Mesodermal cell (in vitro differentiated cells): ENCODE data around the gene CD2BP2. TPM values are rescaled to one million over a fixed set of nuclear protein-coding genes. Genes with fewer than 3 reads are reported as not detected.
"Not testable (repeated sequence)": the region's sequence is repeated elsewhere in the genome, so short reads cannot be mapped to it uniquely, and the experiment has no call there.

Experiments
- H3K27ac ChIP-seq: 2 replicates; pipeline ENCODE4 v1.7.0; 2013; ENCODE audit warnings: mild to moderate bottlenecking, low read depth, low read length, moderate library complexity; ENCODE audit not compliant: severe bottlenecking
- H3K36me3 ChIP-seq: 2 replicates; pipeline ENCODE4 v1.7.1; 2013; ENCODE audit warnings: mild to moderate bottlenecking, low read length, moderate library complexity; ENCODE audit not compliant: control insufficient read depth, insufficient read depth
- H3K4me1 ChIP-seq: one replicate; pipeline ENCODE4 v1.7.1; 2013; ENCODE audit warnings: mild to moderate bottlenecking, low read length; ENCODE audit not compliant: insufficient read depth, control insufficient read depth, poor library complexity, severe bottlenecking
- H3K4me3 ChIP-seq: 2 replicates; pipeline ENCODE4 v1.7.0; 2013; ENCODE audit warnings: low read length, control low read depth, mild to moderate bottlenecking; ENCODE audit not compliant: insufficient read depth, poor library complexity, severe bottlenecking; ENCODE audit errors: extremely low read depth
- H3K9me3 ChIP-seq: 2 replicates; pipeline ENCODE4 v1.7.1; 2013; ENCODE audit warnings: mild to moderate bottlenecking, low read length, moderate library complexity; ENCODE audit not compliant: control insufficient read depth
- WGBS, 2 experiments: methylation state at CpG; one replicate each; pipeline ENCODE4 v1.1.5; 2013; ENCODE audit warnings: missing lambda C conversion rate in 2 of 2; ENCODE audit not compliant: insufficient coverage in 2 of 2; 5-methylcytosine and 5-hydroxymethylcytosine counted together
- polyA plus RNA-seq, 2 experiments: library from polyadenylated mRNA; stranded (reverse); fragments of 50-300 nt; gene quantifications; one replicate each; pipeline ENCODE4 v1.2.3, GENCODE V29; 2013

CD2BP2 gene
- 30.5 TPM for polyA plus RNA-seq (2013, experiment 1 of 2)
- 32.0 TPM for polyA plus RNA-seq (2013, experiment 2 of 2)

- peak within 1 kb of the TSS; percentile 100 for H3K27ac ChIP-seq
- no peaks in the 10 kb centered on the region for H3K9me3 ChIP-seq
- H3K4me3 ChIP-seq: peak within 1 kb of the TSS; percentile 94
- H3K4me1 ChIP-seq: peaks cover 13% of the 10 kb centered on the region
- 0% methylated on average over 29 to 38 of the region's 45 CpGs for WGBS, 2 experiments
- peaks cover 72% of the 10 kb centered on the region for H3K36me3 ChIP-seq
Observed at GRCh38 chr16:30355144-30355953, at the start of gene CD2BP2. Gene CD2BP2 (minus strand): TSS chr16:30355308. CDS start chr16:30354681, 627 bp downstream.

GRCh38 chr16:30401768-30402425 lies 46.8 kb upstream of the CD2BP2 start:
- no peak overlapping the region for H3K4me3 ChIP-seq
- peaks cover 26% of the 10 kb centered on the region for H3K4me1 ChIP-seq
- no peaks in the 10 kb centered on the region for H3K9me3 ChIP-seq
- no peak overlapping the region for H3K27ac ChIP-seq
- 86 to 98% methylated on average over 5 to 6 of the region's 8 CpGs for WGBS, 2 experiments
- H3K36me3 ChIP-seq: peaks cover 21% of the 10 kb centered on the region

DNA sequence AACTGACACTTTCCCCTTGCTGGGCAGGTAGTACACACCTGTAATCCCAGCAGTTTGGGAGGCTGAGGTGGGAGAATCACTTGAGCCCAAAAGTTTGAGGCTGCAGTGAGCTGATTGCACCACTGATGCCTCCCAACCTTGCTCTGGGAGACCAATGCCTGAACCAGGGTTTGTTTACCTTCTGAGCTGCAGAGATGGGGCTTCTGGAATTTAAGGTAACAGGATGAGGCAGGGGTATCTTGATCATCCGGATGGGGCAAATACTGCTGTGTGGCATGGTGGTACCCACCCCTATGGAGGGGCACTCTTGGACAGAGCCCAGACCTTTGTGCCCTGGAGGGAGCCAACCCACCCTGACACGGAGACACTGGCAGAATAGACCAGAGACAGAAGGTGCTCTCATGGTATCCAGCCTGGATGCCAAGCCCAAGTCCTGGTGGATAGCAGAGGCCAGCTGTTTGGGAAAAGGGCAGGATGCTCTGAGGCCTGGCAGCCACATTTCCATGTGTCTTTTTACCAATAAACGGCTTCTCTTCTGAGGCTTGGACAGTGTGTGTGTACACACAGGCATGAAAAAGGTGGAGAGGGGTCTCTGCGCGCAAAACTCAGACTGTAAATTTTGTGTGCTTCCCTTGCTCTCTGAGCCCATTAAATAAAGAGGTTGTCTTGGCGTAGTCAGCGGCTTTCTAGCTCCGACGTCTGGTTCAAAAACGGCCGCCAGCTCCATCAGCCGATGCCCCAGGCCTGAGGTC lies 44.5 kb upstream of the CD2BP2 start:
- WGBS, 2 experiments: 24 to 25% methylated on average over 10 to 11 of the region's 12 CpGs
- Histone ChIP-seq H3K4me3 (peak overlapping the region; percentile 39), H3K9me3 (no peaks in the 10 kb centered on the region)

GRCh38 chr16:30398661-30399434 lies 43.7 kb upstream of the CD2BP2 start:
- 83 to 87% methylated on average over 22 to 23 of the region's 23 CpGs for WGBS, 2 experiments
- H3K27ac ChIP-seq: peak overlapping the region; percentile 46
- H3K9me3 ChIP-seq: no peaks in the 10 kb centered on the region
- no peak overlapping the region for H3K4me3 ChIP-seq
- H3K36me3 ChIP-seq: peaks cover 25% of the 10 kb centered on the region
- H3K4me1 ChIP-seq: peaks cover 39% of the 10 kb centered on the region

More for the DNA sequence above, 44.5 kb upstream of the CD2BP2 start:
- Histone ChIP-seq H3K36me3 (peaks cover 25% of the 10 kb centered on the region), H3K27ac (peak overlapping the region; percentile 98), H3K4me1 (peaks cover 35% of the 10 kb centered on the region)

- H3K27ac ChIP-seq: peak overlapping the region; percentile 46
- H3K4me3 ChIP-seq: no peak overlapping the region
- no peaks in the 10 kb centered on the region for H3K9me3 ChIP-seq
- peaks cover 25% of the 10 kb centered on the region for H3K36me3 ChIP-seq
- WGBS, 2 experiments: 96 to 97% methylated on average over 39 of the region's 42 CpGs
- H3K4me1 ChIP-seq: peaks cover 44% of the 10 kb centered on the region
Observed at GRCh38 chr16:30397776-30398660, 42.9 kb upstream of the CD2BP2 start.

DNA sequence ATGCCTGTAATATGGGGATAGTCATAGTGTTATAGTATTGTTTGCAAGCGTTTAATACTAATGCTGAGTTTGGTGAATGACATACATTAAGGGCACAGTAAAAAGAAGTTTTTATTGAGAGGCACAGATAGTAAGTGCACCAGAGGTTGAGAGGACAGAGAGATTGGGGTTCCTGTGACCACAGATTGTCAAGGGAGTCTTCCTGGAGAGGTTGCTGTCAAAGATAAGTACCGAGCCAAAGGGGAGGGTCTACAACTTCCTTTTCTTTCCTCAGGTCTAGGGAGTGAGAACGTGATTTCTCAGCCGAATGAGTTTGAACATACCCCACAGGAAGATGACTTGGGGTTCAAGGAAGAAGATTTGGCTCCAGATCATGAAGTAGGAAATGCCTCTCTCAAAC lies 41.9 kb upstream of the CD2BP2 start:
- Histone ChIP-seq H3K27ac (no peak overlapping the region), H3K4me3 (no peak overlapping the region), H3K4me1 (peaks cover 44% of the 10 kb centered on the region), H3K36me3 (peaks cover 25% of the 10 kb centered on the region), H3K9me3 (no peaks in the 10 kb centered on the region)
- WGBS, 2 experiments: 87 to 89% methylated on average over 2 of the region's 4 CpGs

DNA sequence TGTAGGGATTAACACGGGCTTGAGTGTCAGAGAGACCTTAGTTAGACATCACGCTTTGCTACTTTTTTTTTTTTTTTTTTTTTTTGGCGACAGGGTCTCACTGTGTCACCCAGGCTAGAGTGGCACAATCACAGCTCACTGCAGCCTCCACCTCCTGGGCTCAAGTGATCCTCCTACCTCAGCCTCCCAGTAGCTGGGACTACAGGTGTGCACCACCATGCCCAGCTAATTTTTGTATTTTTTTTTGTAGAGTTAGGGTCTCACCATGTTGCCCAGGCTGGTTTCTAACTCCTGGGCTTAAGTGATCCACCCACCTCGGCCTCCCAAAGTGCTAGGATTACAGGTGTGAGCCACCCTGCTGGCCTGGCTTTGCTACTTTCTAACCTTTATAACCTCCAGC lies 41.5 kb upstream of the CD2BP2 start:
- WGBS, 2 experiments: 100% methylated on average over 2 of the region's 4 CpGs
- not testable (repeated sequence) for H3K9me3 ChIP-seq, H3K27ac ChIP-seq
- Histone ChIP-seq H3K4me1 (peaks cover 44% of the 10 kb centered on the region), H3K36me3 (peaks cover 25% of the 10 kb centered on the region), H3K4me3 (peak overlapping the region; percentile 74)

- no peaks in the 10 kb centered on the region for H3K9me3 ChIP-seq
- peaks cover 44% of the 10 kb centered on the region for H3K4me1 ChIP-seq
- peak overlapping the region; percentile 74 for H3K4me3 ChIP-seq
- peak overlapping the region; percentile 99 for H3K27ac ChIP-seq
- H3K36me3 ChIP-seq: peaks cover 25% of the 10 kb centered on the region
- 17 to 19% methylated on average over 12 of the region's 13 CpGs for WGBS, 2 experiments
Observed at GRCh38 chr16:30395992-30396585, 41.0 kb upstream of the CD2BP2 start.
